Neural crest cell (in vitro differentiated cells): ENCODE measurements around the gene ACVR1B. TPM values are rescaled to one million over a fixed set of nuclear protein-coding genes. Genes with fewer than 3 reads are reported as not detected.
A peak's percentile ranks its signal among the peaks of the same experiment; 100 is the strongest.

Experiments
- DNase-seq: peaks from one replicate; pipeline ENCODE4 v3.0.0; 2021; ENCODE audit warnings: low read depth, mixed read lengths, low spot score
- H3K27ac Mint-ChIP-seq: one replicate; pipeline ENCODE4 v1.8.0; 2021; ENCODE audit warnings: mild to moderate bottlenecking, mixed read lengths; ENCODE audit not compliant: unreplicated experiment
- H3K27me3 Mint-ChIP-seq: 2 replicates; pipeline ENCODE4 v1.8.0; 2021; ENCODE audit warnings: low read depth, mild to moderate bottlenecking, mixed read lengths
- H3K36me3 Mint-ChIP-seq: 2 replicates; pipeline ENCODE4 v1.8.0; 2021; ENCODE audit warnings: low read depth, mild to moderate bottlenecking, mixed read lengths
- H3K4me1 Mint-ChIP-seq: 2 replicates; pipeline ENCODE4 v1.8.0; 2021; ENCODE audit warnings: mixed read lengths
- H3K4me3 Mint-ChIP-seq: one replicate; pipeline ENCODE4 v1.8.0; 2021; ENCODE audit warnings: mild to moderate bottlenecking, mixed read lengths
- H3K9me3 Mint-ChIP-seq: 2 replicates; pipeline ENCODE4 v1.8.0; 2021; ENCODE audit warnings: mixed read lengths
- total RNA-seq: library from RNA; stranded (reverse); gene quantifications from 2 replicates; pipeline ENCODE4 v1.2.1, GENCODE V29; 2021
- TF ChIP-seq, protein P1 (sequence below): fragments of 200-600 bp; sonication (generic); conservative IDR thresholded peaks from 2 replicates; pipeline ENCODE4 v1.5.0; 2021; ENCODE audit warnings: antibody characterized with exemption, mild to moderate bottlenecking

ACVR1B gene
- total RNA-seq, 1 donor from 2014 or later = 34.3 TPM

DNA sequence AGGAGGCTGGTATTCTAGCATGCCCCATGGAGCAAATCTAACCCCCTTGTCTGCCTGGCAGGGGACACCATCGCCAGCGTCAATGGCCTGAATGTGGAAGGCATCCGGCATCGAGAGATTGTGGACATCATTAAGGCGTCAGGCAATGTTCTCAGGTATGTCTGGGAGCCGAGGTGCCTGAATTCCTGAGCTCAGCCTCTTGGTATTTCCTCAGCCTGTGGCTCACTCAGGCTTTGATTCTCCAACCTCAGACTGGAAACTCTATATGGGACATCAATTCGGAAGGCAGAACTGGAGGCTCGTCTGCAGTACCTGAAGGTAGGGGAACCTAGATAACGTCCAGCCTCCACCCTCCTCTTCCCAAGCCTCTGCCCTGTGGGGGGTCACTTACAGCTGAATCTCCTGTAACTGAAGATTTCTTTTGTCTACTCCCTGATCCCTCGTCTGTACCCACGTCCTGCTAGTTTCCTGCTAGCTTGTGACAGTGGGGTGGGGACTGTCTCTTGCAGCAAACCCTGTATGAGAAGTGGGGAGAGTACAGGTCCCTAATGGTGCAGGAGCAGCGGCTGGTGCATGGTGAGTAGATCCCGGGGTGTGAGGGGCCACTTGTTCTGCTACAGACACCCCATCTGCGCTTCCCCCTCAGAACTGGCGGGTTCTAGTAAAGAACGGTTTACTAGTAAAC lies 62.3 kb downstream of the ACVR1B start:
- Mint-ChIP-seq H3K9me3 (no peaks in the 10 kb centered on the region), H3K27ac (no peak overlapping the region), H3K27me3 (peaks cover 26% of the 10 kb centered on the region), H3K36me3 (peaks cover 17% of the 10 kb centered on the region), H3K4me3 (peak overlapping the region; percentile 45), H3K4me1 (peaks cover 37% of the 10 kb centered on the region)
- TF ChIP-seq, protein P1, sequence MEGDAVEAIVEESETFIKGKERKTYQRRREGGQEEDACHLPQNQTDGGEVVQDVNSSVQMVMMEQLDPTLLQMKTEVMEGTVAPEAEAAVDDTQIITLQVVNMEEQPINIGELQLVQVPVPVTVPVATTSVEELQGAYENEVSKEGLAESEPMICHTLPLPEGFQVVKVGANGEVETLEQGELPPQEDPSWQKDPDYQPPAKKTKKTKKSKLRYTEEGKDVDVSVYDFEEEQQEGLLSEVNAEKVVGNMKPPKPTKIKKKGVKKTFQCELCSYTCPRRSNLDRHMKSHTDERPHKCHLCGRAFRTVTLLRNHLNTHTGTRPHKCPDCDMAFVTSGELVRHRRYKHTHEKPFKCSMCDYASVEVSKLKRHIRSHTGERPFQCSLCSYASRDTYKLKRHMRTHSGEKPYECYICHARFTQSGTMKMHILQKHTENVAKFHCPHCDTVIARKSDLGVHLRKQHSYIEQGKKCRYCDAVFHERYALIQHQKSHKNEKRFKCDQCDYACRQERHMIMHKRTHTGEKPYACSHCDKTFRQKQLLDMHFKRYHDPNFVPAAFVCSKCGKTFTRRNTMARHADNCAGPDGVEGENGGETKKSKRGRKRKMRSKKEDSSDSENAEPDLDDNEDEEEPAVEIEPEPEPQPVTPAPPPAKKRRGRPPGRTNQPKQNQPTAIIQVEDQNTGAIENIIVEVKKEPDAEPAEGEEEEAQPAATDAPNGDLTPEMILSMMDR = no peak
- DNase-seq = no peak

DNA sequence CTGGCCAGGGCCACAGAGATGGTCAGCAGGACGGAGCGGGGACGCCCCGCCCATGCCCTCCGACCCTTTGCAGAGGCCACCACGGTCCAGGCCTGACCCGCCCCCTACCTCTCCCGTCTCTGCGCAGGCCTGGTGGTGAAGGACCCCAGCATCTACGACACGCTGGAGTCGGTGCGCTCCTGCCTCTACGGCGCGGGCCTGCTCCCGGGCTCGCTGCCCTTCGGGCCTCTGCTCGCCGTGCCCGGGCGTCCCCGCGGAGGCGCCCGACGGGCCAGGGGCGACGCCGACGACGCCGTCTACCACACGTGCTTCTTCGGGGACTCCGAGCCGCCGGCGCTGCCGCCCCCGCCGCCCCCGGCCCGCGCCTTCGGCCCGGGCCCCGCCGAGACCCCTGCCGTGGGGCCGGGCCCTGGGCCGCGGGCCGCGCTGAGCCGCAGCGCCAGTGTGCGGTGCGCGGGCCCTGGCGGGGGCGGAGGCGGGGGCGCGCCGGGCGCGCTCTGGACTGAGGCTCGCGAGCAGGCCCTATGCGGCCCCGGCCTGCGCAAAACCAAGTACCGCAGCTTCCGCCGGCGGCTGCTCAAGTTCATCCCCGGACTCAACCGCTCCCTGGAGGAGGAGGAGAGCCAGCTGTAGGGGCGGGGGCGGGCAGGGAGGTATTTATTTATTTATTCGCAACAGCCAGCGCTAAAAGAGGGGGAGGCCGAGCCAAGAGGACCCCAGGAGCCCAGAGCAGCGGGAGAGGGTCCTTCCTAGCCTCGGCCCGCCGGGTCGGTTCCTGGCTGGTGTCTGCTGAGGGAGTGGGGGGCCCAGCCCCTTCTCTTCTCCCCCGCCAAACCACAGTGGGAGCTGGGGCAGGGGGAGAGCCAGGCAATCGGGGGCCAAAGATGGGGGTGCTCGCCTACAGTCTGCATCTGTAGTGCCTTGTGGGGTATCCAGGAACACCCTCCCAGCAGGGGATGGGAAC lies 63.4 kb downstream of the ACVR1B start:
- Mint-ChIP-seq H3K4me3 (no peak overlapping the region), H3K36me3 (peaks cover 17% of the 10 kb centered on the region), H3K27ac (no peak overlapping the region), H3K9me3 (no peaks in the 10 kb centered on the region), H3K4me1 (peaks cover 33% of the 10 kb centered on the region), H3K27me3 (peaks cover 26% of the 10 kb centered on the region)
- no peak for DNase-seq
- TF ChIP-seq, protein P1 = no peak

- peaks cover 15% of the 10 kb centered on the region for H3K36me3 Mint-ChIP-seq
- peaks cover 30% of the 10 kb centered on the region for H3K27me3 Mint-ChIP-seq
- peaks cover 35% of the 10 kb centered on the region for H3K4me1 Mint-ChIP-seq
- no peak for DNase-seq
- TF ChIP-seq, protein P1 = no peak
- peak overlapping the region; percentile 57 for H3K4me3 Mint-ChIP-seq
- no peak overlapping the region for H3K27ac Mint-ChIP-seq
- no peaks in the 10 kb centered on the region for H3K9me3 Mint-ChIP-seq
These were observed 64.1 kb downstream of the ACVR1B start for GRCh38 chr12:52015532-52016041.

DNA sequence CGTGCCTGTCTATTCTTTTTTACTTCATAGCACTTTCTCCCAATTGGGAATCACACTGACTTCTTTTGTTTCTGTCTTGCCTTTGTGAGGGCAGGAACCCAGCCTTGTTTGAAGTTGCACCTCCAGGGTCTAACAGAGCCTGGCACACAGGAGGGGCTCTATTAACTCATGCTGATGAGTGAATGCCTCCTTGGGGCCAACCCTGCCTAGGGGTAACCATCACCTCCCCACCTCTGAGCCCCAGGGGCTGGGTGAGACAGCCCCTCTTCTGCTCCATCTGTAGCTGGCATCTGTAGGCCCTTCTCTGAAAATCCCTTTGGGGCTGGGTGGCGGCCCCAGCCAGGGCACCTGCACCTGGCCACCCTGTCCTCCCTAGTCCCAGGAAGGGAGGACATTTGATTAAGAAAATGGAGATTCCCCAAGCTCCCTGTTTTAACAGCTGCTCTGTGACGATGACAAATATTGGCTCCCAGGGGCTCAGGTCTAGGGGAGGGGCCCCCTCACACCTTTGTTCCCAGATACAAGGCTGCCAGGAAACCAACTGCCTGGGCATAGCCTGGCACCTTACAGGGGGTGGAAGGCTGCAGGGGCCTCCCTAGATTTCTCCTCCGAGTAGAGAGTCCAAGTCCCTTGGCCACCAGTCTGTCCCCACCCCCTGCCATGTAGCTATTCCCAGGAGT lies 67.1 kb downstream of the ACVR1B start:
- TF ChIP-seq, protein P1 = no peak
- Mint-ChIP-seq H3K4me1 (peaks cover 28% of the 10 kb centered on the region), H3K27ac (no peak overlapping the region), H3K4me3 (no peak overlapping the region), H3K36me3 (peaks cover 7% of the 10 kb centered on the region), H3K9me3 (no peaks in the 10 kb centered on the region), H3K27me3 (peaks cover 47% of the 10 kb centered on the region)
- DNase-seq = no peak

- H3K36me3 Mint-ChIP-seq = peaks cover 3% of the 10 kb centered on the region
These were observed 67.7 kb downstream of the ACVR1B start for GRCh38 chr12:52019113-52019770.

More at GRCh38 chr12:52019113-52019770, 67.7 kb downstream of the ACVR1B start:
- Mint-ChIP-seq H3K9me3 (no peaks in the 10 kb centered on the region), H3K27ac (no peak overlapping the region), H3K27me3 (peaks cover 46% of the 10 kb centered on the region), H3K4me3 (no peak overlapping the region), H3K4me1 (peaks cover 27% of the 10 kb centered on the region)
- TF ChIP-seq, protein P1 = no peak
- DNase-seq = no peak
